Neural cell (in vitro differentiated cells): ENCODE results near the gene WDR70. TPM values are rescaled to one million over a fixed set of nuclear protein-coding genes. Genes with fewer than 3 reads are reported as not detected.

ENCODE experiments used
- H2AFZ ChIP-seq: fragments of 200-600, 300-800 bp; sonication (generic), shearing (Covaris generic); 2 replicates; pipeline ENCODE4 v1.6.0; 2014; ENCODE audit warnings: low read depth, mild to moderate bottlenecking, antibody characterized with exemption, low read length, moderate library complexity
- H3F3A ChIP-seq: fragments of 200-600 bp; shearing (Covaris generic); 2 replicates; pipeline ENCODE4 v1.6.1; 2016; ENCODE audit warnings: mild to moderate bottlenecking, moderate library complexity, mixed read lengths, antibody characterized with exemption, low read length; ENCODE audit not compliant: insufficient read depth, poor library complexity, severe bottlenecking
- H3K27ac ChIP-seq: fragments of 200-600, 300-800 bp; sonication (generic), shearing (Covaris generic); 2 replicates; pipeline ENCODE4 v1.5.1; 2014; ENCODE audit warnings: mild to moderate bottlenecking, low read length, moderate library complexity
- H3K27me3 ChIP-seq: fragments of 300-800, 200-600 bp; sonication (generic), shearing (Covaris generic); 2 replicates; pipeline ENCODE4 v1.6.0; 2014; ENCODE audit warnings: mild to moderate bottlenecking, low read depth, low read length, moderate library complexity; ENCODE audit not compliant: insufficient read depth
- H3K36me3 ChIP-seq: fragments of 300-800, 200-600 bp; sonication (generic), shearing (Covaris generic); 2 replicates; pipeline ENCODE4 v1.5.1; 2014; ENCODE audit warnings: mild to moderate bottlenecking, antibody characterized with exemption, low read length, moderate library complexity; ENCODE audit not compliant: insufficient read depth
- H3K4me2 ChIP-seq: fragments of 300-800, 200-600 bp; sonication (generic), shearing (Covaris generic); 2 replicates; pipeline ENCODE4 v1.6.0; 2014; ENCODE audit warnings: mild to moderate bottlenecking, low read length
- H3K4me3 ChIP-seq: fragments of 300-800, 200-600 bp; sonication (generic), shearing (Covaris generic); 2 replicates; pipeline ENCODE4 v1.5.1; 2014; ENCODE audit warnings: mild to moderate bottlenecking, low read length, moderate library complexity
- H3K79me2 ChIP-seq: fragments of 200-600 bp; shearing (Covaris generic); replicated peaks from 2 replicates; pipeline ENCODE4 v1.6.0; 2014; ENCODE audit warnings: mild to moderate bottlenecking, low read length, moderate library complexity; ENCODE audit not compliant: insufficient read depth
- H3K9ac ChIP-seq: fragments of 300-800, 200-600 bp; sonication (generic), shearing (Covaris generic); 2 replicates; pipeline ENCODE4 v1.6.1; 2016; ENCODE audit warnings: mild to moderate bottlenecking, low read length, mixed read lengths
- H3K9me2 ChIP-seq: fragments of 200-600 bp; shearing (Covaris generic); 2 replicates; pipeline ENCODE4 v1.6.1; 2016; ENCODE audit warnings: mild to moderate bottlenecking, low read length, mixed read lengths; ENCODE audit not compliant: insufficient read depth
- H3K9me3 ChIP-seq: fragments of 200-600, 300-800 bp; sonication (generic), shearing (Covaris generic); 2 replicates; pipeline ENCODE4 v1.6.1; 2016; ENCODE audit warnings: mild to moderate bottlenecking, mixed run types, low read length, moderate library complexity, mixed read lengths
- H4K20me1 ChIP-seq: fragments of 200-600 bp; shearing (Covaris generic); 2 replicates; pipeline ENCODE4 v1.6.1; 2016; ENCODE audit warnings: mild to moderate bottlenecking, mixed run types; ENCODE audit not compliant: insufficient read depth
- EP300 ChIP-seq: fragments of 450-650 bp; conservative IDR thresholded peaks from 2 replicates; pipeline ENCODE4 v1.6.1; 2014; ENCODE audit warnings: antibody characterized with exemption, mild to moderate bottlenecking, moderate library complexity; ENCODE audit not compliant: poor library complexity, severe bottlenecking
- EZH2 ChIP-seq: fragments of 200-600, 300-800 bp; shearing (Covaris generic), sonication (generic); IDR thresholded peaks from 2 replicates; pipeline ENCODE4 v1.6.1; 2014; ENCODE audit warnings: antibody characterized with exemption, low read length, borderline replicate concordance, mild to moderate bottlenecking; ENCODE audit not compliant: insufficient read depth, poor library complexity, severe bottlenecking
- MXI1 ChIP-seq: fragments of 450-650 bp; conservative IDR thresholded peaks from 2 replicates; pipeline ENCODE4 v1.6.1; 2014; ENCODE audit warnings: antibody characterized with exemption, mild to moderate bottlenecking; ENCODE audit not compliant: poor library complexity, severe bottlenecking
- POLR2AphosphoS5 ChIP-seq: IDR thresholded peaks from 2 replicates; pipeline ENCODE4 v1.6.1; 2012
- RAD21 ChIP-seq: fragments of 450-650 bp; conservative IDR thresholded peaks from 2 replicates; pipeline ENCODE4 v1.6.1; 2014; ENCODE audit warnings: antibody characterized with exemption, mild to moderate bottlenecking, moderate library complexity
- SMC3 ChIP-seq: fragments of 450-650 bp; conservative IDR thresholded peaks from 2 replicates; pipeline ENCODE4 v1.6.1; 2014; ENCODE audit warnings: antibody characterized with exemption, mild to moderate bottlenecking, moderate library complexity; ENCODE audit not compliant: poor library complexity
- TAF1 ChIP-seq: IDR thresholded peaks from 2 replicates; pipeline ENCODE4 v1.6.1; 2012; ENCODE audit warnings: low read depth
- polyA plus RNA-seq: library from polyadenylated mRNA; depleted of rRNA; stranded (reverse); fragments of >200 nt; gene quantifications from 2 replicates; pipeline ENCODE4 v1.2.3, GENCODE V29; 2014
- TF ChIP-seq, protein P1 (sequence below): fragments of 450-650 bp; IDR thresholded peaks from 2 replicates; pipeline ENCODE4 v1.5.1; 2014; ENCODE audit warnings: antibody characterized with exemption, mild to moderate bottlenecking, moderate library complexity; ENCODE audit not compliant: poor library complexity, severe bottlenecking
- TF ChIP-seq, protein P2 (sequence below): IDR thresholded peaks from 2 replicates; pipeline ENCODE4 v1.6.1; 2012; ENCODE audit warnings: borderline replicate concordance

WDR70 gene
- polyA plus RNA-seq, 1 donor from 2014 or later = 40.9 TPM

DNA sequence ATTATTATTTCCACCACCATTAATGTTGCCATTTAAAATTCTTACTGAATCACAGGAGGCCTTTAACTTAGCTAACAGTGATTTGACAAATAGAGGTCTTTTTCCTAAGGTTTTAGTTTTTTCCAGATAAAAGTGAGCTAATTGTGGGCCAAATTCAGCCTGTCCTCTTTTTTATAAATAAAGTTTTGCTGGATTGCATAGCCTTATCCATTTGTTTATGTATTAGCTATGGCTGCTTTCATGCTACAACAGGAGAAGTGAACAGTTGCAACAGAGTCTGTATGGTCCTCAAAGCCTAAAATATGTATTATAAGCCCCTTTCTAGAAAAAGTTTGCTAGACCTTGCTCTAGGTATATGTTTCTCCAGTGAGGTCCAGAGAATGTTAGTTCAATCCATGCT, 288.3 kb downstream of the WDR70 start:
- H3K27me3 ChIP-seq = no peaks in the 10 kb centered on the region
- no peaks in the 10 kb centered on the region for H3K36me3 ChIP-seq
- no peak overlapping the region for H3K4me2 ChIP-seq
- no peaks in the 10 kb centered on the region for H3K9me3 ChIP-seq
- H3K27ac ChIP-seq = no peak overlapping the region
- no peak for TF ChIP-seq EP300
- TF ChIP-seq, protein P1, sequence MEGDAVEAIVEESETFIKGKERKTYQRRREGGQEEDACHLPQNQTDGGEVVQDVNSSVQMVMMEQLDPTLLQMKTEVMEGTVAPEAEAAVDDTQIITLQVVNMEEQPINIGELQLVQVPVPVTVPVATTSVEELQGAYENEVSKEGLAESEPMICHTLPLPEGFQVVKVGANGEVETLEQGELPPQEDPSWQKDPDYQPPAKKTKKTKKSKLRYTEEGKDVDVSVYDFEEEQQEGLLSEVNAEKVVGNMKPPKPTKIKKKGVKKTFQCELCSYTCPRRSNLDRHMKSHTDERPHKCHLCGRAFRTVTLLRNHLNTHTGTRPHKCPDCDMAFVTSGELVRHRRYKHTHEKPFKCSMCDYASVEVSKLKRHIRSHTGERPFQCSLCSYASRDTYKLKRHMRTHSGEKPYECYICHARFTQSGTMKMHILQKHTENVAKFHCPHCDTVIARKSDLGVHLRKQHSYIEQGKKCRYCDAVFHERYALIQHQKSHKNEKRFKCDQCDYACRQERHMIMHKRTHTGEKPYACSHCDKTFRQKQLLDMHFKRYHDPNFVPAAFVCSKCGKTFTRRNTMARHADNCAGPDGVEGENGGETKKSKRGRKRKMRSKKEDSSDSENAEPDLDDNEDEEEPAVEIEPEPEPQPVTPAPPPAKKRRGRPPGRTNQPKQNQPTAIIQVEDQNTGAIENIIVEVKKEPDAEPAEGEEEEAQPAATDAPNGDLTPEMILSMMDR = no peak
- no peak for TF ChIP-seq TAF1
- TF ChIP-seq EZH2 = no peak
- TF ChIP-seq, protein P2, sequence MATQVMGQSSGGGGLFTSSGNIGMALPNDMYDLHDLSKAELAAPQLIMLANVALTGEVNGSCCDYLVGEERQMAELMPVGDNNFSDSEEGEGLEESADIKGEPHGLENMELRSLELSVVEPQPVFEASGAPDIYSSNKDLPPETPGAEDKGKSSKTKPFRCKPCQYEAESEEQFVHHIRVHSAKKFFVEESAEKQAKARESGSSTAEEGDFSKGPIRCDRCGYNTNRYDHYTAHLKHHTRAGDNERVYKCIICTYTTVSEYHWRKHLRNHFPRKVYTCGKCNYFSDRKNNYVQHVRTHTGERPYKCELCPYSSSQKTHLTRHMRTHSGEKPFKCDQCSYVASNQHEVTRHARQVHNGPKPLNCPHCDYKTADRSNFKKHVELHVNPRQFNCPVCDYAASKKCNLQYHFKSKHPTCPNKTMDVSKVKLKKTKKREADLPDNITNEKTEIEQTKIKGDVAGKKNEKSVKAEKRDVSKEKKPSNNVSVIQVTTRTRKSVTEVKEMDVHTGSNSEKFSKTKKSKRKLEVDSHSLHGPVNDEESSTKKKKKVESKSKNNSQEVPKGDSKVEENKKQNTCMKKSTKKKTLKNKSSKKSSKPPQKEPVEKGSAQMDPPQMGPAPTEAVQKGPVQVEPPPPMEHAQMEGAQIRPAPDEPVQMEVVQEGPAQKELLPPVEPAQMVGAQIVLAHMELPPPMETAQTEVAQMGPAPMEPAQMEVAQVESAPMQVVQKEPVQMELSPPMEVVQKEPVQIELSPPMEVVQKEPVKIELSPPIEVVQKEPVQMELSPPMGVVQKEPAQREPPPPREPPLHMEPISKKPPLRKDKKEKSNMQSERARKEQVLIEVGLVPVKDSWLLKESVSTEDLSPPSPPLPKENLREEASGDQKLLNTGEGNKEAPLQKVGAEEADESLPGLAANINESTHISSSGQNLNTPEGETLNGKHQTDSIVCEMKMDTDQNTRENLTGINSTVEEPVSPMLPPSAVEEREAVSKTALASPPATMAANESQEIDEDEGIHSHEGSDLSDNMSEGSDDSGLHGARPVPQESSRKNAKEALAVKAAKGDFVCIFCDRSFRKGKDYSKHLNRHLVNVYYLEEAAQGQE = no peak
- TF ChIP-seq RAD21 = no peak
- no peak for TF ChIP-seq MXI1
- no peak for TF ChIP-seq POLR2AphosphoS5
- no peak for TF ChIP-seq SMC3
- H4K20me1 ChIP-seq = no peaks in the 10 kb centered on the region
- no peak overlapping the region for H2AFZ ChIP-seq
- H3K9me2 ChIP-seq = peaks cover 3% of the 10 kb centered on the region
- no peak overlapping the region for H3K4me3 ChIP-seq
- no peak overlapping the region for H3K9ac ChIP-seq
- H3F3A ChIP-seq = no peaks in the 10 kb centered on the region
- no peaks in the 10 kb centered on the region for H3K79me2 ChIP-seq

DNA sequence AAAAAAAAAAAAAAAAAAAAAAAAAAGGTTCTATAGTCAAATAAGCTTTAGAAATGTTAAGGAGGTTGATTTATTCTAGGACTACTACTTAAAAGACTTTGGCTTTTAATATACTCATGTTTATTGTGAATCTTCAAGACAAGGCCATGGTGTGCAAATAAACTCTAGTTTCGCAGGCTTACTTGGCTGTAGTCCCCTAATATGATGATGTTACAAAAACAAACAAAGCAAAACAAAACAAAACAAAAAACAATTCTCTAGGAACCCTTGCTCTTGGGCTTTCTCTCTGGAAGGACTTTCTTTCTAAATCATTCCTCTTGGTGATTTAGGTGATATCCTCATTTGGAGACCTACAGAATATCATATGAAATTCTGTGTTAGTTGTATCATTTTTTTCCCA, 288.7 kb downstream of the WDR70 start:
- H4K20me1 ChIP-seq = no peaks in the 10 kb centered on the region
- no peak overlapping the region for H3K27ac ChIP-seq
- H3K9ac ChIP-seq = no peak overlapping the region
- no peaks in the 10 kb centered on the region for H3F3A ChIP-seq
- H3K4me2 ChIP-seq = no peak overlapping the region
- H3K4me3 ChIP-seq = no peak overlapping the region
- H3K36me3 ChIP-seq = no peaks in the 10 kb centered on the region
- no peak overlapping the region for H2AFZ ChIP-seq
- H3K27me3 ChIP-seq = no peaks in the 10 kb centered on the region
- H3K9me2 ChIP-seq = peaks cover 3% of the 10 kb centered on the region
- no peaks in the 10 kb centered on the region for H3K79me2 ChIP-seq
- TF ChIP-seq TAF1 = no peak
- no peak for TF ChIP-seq MXI1
- no peak for TF ChIP-seq RAD21
- no peak for TF ChIP-seq POLR2AphosphoS5
- TF ChIP-seq, protein P2 = no peak
- TF ChIP-seq EP300 = no peak
- no peak for TF ChIP-seq SMC3
- no peaks in the 10 kb centered on the region for H3K9me3 ChIP-seq
